ENCODE results near the gene SACM1L. TPM values are rescaled to one million over a fixed set of nuclear protein-coding genes. Genes with fewer than 3 reads are reported as not detected.

The SACM1L gene
- total and polyA plus RNA-seq, 2 of the 8 experiments (the other 6 are each of a cell fraction or from before 2014, with no cell fraction given) = 20.1 to 61.0 TPM

DNA sequence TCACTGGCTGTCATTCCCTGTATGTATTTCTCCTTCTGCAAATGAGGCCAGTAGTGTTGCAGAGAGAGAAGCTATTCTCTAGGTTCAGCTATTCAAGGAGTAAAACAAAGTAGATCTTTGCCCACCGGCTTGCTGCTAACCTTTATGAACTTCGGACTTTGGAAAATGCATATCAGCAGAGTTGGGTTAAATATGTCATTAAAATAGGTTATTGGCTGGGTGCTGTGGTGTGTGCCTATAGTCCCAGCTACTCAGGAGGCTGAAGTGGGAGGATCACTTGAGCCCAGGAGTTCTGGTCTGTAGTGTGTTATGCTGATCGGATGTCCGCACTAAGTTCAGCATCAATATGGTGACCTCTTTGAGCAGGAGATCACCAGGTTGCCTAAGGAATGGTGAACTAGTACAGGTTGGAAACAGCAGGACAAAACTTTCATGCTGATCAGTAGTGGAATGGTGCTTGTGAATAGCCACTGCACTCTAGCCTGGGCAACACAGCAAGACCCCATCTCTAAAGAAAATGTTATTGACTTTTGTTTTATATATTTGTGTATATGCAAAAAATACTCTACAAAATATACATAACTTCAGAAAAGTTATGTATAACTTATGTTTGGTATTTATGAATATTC lies 53.4 kb downstream of the SACM1L start:
- POLR2A ChIA-PET (ENCODE audit: partially characterized antibody) = interaction anchor here (1.9 kb wide), 1 partner anchor 12 kb away, joined by 4 read pairs; no protein-coding TSS in a partner anchor
- no peak overlapping the region for H3K18ac ChIP-seq (ENCODE audit: extremely low read depth, low read length)

More for the DNA sequence above, 53.4 kb downstream of the SACM1L start:
- Histone ChIP-seq H4K20me1 (replicated peaks in 1 of 2; ENCODE audit: control insufficient read depth in 1 of 2, insufficient read depth in 2 of 2, low read length in 2 of 2) (peaks cover 2 to 4% of the 10 kb centered on the region in 2 experiments), H3K14ac (ENCODE audit: insufficient read length) (no peak overlapping the region), H3K4me2 (ENCODE audit: insufficient read depth in 1 of 2, low read depth in 2 of 2, low read length in 2 of 2) (no peak overlapping the region), H4K91ac (replicated peaks; ENCODE audit: insufficient read length, low read length) (no peak overlapping the region), H3K23me2 (ENCODE audit: low read depth, low read length) (no peaks in the 10 kb centered on the region), H2AFZ (ENCODE audit: low read length) (no peak overlapping the region), H2BK5ac (ENCODE audit: low read depth, low read length) (no peak overlapping the region), H3K9me3 (ENCODE audit: insufficient read depth in 2 of 2, low read depth in 1 of 2, low read length in 1 of 2) (no peaks in the 10 kb centered on the region), H3K36me3 (ENCODE audit: control insufficient read depth in 2 of 4, insufficient read depth in 4 of 4, low read length in 3 of 4) (peaks cover 2 to 78% (median 24%) of the 10 kb centered on the region in 4 experiments), H2BK12ac (ENCODE audit: low read depth, low read length) (no peak overlapping the region), H4K5ac (ENCODE audit: insufficient read length, low read depth, low read length) (no peak overlapping the region), H4K8ac (ENCODE audit: extremely low read depth, insufficient read depth, low read length) (no peak overlapping the region), H3K79me1 (ENCODE audit: low read depth, low read length) (no peaks in the 10 kb centered on the region; the same call in 1 of the 2 replicates), H3K23ac (ENCODE audit: insufficient read length) (no peak overlapping the region), H2BK15ac (ENCODE audit: low read length) (no peak overlapping the region), H3K4me1 (replicated peaks in 1 of 4; ENCODE audit: control insufficient read depth in 3 of 4, insufficient read depth in 4 of 4, low read length in 3 of 4) (peaks cover 8 to 22% (median 14%) of the 10 kb centered on the region in 4 experiments), H2AK5ac (ENCODE audit: low read depth, low read length) (no peak overlapping the region), H2BK120ac (replicated peaks; ENCODE audit: low read depth, low read length) (no peak overlapping the region), H3K56ac (replicated peaks; ENCODE audit: insufficient read length, low read depth, low read length) (no peak overlapping the region), H3K27me3 (replicated peaks in 1 of 4; ENCODE audit: control insufficient read depth in 3 of 4, extremely low read depth in 1 of 4, insufficient read depth in 3 of 4, low read length in 3 of 4) (no peaks in the 10 kb centered on the region), H2BK20ac (ENCODE audit: low read length) (no peak overlapping the region), H3K4me3 (ENCODE audit: extremely low read depth in 1 of 4, insufficient read depth in 2 of 4, low read depth in 3 of 4, low read length in 4 of 4) (no peak overlapping the region), H3K4ac (replicated peaks; ENCODE audit: insufficient read length, low read depth, low read length) (no peak overlapping the region), H3K27ac (ENCODE audit: low read depth, low read length) (no peak overlapping the region), H3K79me2 (ENCODE audit: control insufficient read depth in 1 of 2, insufficient read depth in 2 of 2, low read length in 2 of 2) (0 out of 4 replicates have a peak, but pooled peaks cover 0 to 2% of the 10 kb centered on the region in 2 experiments), H3K9ac (replicated peaks in 1 of 4; ENCODE audit: extremely low read depth in 1 of 4, low read depth in 3 of 4, low read length in 3 of 4) (no peak overlapping the region)
- no peak for TF ChIP-seq EGR1 (IDR thresholded peaks at IDR 0.05; ENCODE audit: borderline replicate concordance, low read depth, low read length)
- TF ChIP-seq YY1 (IDR thresholded peaks at IDR 0.05; ENCODE audit: low read depth, low read length) = no peak
- no peak for TF ChIP-seq GTF2F1 (IDR thresholded peaks at IDR 0.05; ENCODE audit: borderline replicate concordance, low read depth, low read length)
- no peak for TF ChIP-seq SIN3A (conservative IDR thresholded peaks at IDR 0.05 in 1 of 2, IDR thresholded peaks at IDR 0.05 in 1 of 2; ENCODE audit: low read depth in 1 of 2, low read length in 2 of 2)
- TF ChIP-seq SP4 (IDR thresholded peaks at IDR 0.05; ENCODE audit: low read length) = no peak
- no peak for TF ChIP-seq HDAC6 (IDR thresholded peaks at IDR 0.05; ENCODE audit: low read depth, low read length)
- TF ChIP-seq TEAD4 (IDR thresholded peaks at IDR 0.05; ENCODE audit: low read depth, low read length) = no peak
- TF ChIP-seq POU5F1 (IDR thresholded peaks at IDR 0.05; ENCODE audit: low read depth, low read length) = no peak
- TF ChIP-seq NANOG (IDR thresholded peaks at IDR 0.05; ENCODE audit: insufficient read depth, low read depth, low read length, poor library complexity, severe bottlenecking) = no peak
- DNase-seq (ENCODE audit: low read depth in 1 of 2, low spot score in 2 of 2) (no peak), FAIRE-seq (no peak)
- 93% methylated on average over 4 of the region's 4 CpGs; no CpG with 5 or more reads in 1 of the 2 experiments for WGBS, 2 experiments (ENCODE audit: extremely low coverage in 1 of 2, insufficient coverage in 1 of 2, insufficient read length in 1 of 2, insufficient replicate concordance in 2 of 2, low coverage in 1 of 2, low lambda C conversion rate in 2 of 2, missing lambda C conversion rate in 1 of 2)
- CTCF ChIA-PET (ENCODE audit: partially characterized antibody) = interaction anchor here (1.4 kb wide), 1 partner anchor 89 kb away, joined by 3 read pairs; no protein-coding TSS in a partner anchor

All from H1 (cell line).